Heart left ventricle (tissue), 16 donors: ENCODE measurements around the gene SKOR1. TPM values are rescaled to one million over a fixed set of nuclear protein-coding genes. Genes with fewer than 3 reads are reported as not detected.

ENCODE experiments used
- ATAC-seq, 4 donors: fragments of 200-7000 bp; cut with Tn5 transposase; one replicate each; pipeline ENCODE4 v1.9.1; 2020 to 2022; ENCODE audit warnings: moderate library complexity in 4 of 4, mild to moderate bottlenecking in 3 of 4, moderate number of reproducible peaks in 1 of 4
- DNase-seq, 5 donors: peaks; one replicate each; pipeline ENCODE4 v3.0.0-alpha.2; 2020
- H3K27ac ChIP-seq, 12 donors: fragments of 200-600 bp; sonication (generic) in 4 of 12; one replicate each; pipeline versions ENCODE4 v1.5.0 to v1.8.0; 2016 to 2022; ENCODE audit warnings: mild to moderate bottlenecking in 2 of 12
- H3K27me3 ChIP-seq, 9 donors: fragments of 200-600 bp; sonication (generic) in 2 of 9; one replicate each; pipeline versions ENCODE4 v1.5.1 to v1.8.0; 2016 to 2022; ENCODE audit warnings: mild to moderate bottlenecking in 3 of 9
- H3K36me3 ChIP-seq, 9 donors: fragments of 200-600 bp; sonication (generic) in 2 of 9; one replicate each; pipeline versions ENCODE4 v1.5.0 to v1.8.0; 2018 to 2022; ENCODE audit warnings: mild to moderate bottlenecking in 2 of 9
- H3K4me1 ChIP-seq, 12 donors: fragments of 200-600 bp; sonication (generic) in 4 of 12; one replicate each; pipeline versions ENCODE4 v1.5.0 to v1.8.0; 2016 to 2022; ENCODE audit warnings: mild to moderate bottlenecking in 3 of 12
- H3K4me3 ChIP-seq, 12 donors: fragments of 200-600 bp; sonication (generic) in 4 of 12; one replicate each; pipeline versions ENCODE4 v1.5.0 to v1.8.0; 2017 to 2022; ENCODE audit warnings: mild to moderate bottlenecking in 9 of 12, moderate library complexity in 4 of 12
- H3K9me3 ChIP-seq, 12 donors: fragments of 200-600 bp; sonication (generic) in 4 of 12; one replicate each; pipeline versions ENCODE4 v1.5.0 to v1.8.0; 2016 to 2022; ENCODE audit warnings: mild to moderate bottlenecking in 1 of 12
- CTCF ChIP-seq, 12 donors: fragments of 200-600 bp; sonication (generic) in 4 of 12; IDR thresholded peaks; one replicate each; pipeline versions ENCODE4 v1.5.0 to v1.8.0; 2018 to 2022; ENCODE audit warnings: antibody characterized with exemption in 12 of 12, mild to moderate bottlenecking in 5 of 12
- POLR2A ChIP-seq, 2 donors: fragments of 450-650 bp; IDR thresholded peaks; one replicate each; pipeline ENCODE4 v1.6.1; 2017; ENCODE audit warnings: antibody characterized with exemption in 2 of 2, mild to moderate bottlenecking in 2 of 2, moderate library complexity in 2 of 2
- WGBS, 4 donors: extraction: QIAGEN DNeasy Blood & Tissue Kit in 2 of 4; methylation state at CpG; one replicate each; pipeline versions ENCODE4 v1.1.5 to v1.1.7; 2013 to 2018; 5-methylcytosine and 5-hydroxymethylcytosine counted together
- intact Hi-C, 10 donors: fragments of 100-400 bp; cut with DNase I; formaldehyde crosslinking; loops; one replicate each; pipeline versions ENCODE4 v1.11.1 to v1.14.2; 2022
- polyA plus RNA-seq, 2 donors: library from polyadenylated mRNA; stranded (reverse); fragments of 200-250 nt; gene quantifications; one replicate each; pipeline ENCODE4 v1.2.3, GENCODE V29; 2013
- total RNA-seq, 9 donors: library from RNA; depleted of rRNA in 2 of 9; stranded (reverse); fragments of >200 nt in 2 of 9; fragmentation: NEBNext Ultra II Directional in 3 of 9; extraction: Animal tissue kit (Norgen Biotek cat#: 25700) in 3 of 9; gene quantifications; one replicate each; pipeline versions ENCODE4 v1.1.0 to v1.2.4, GENCODE V29; 2016 to 2023
- donor health status: ischemic (EF 13 %, LVEDD 7.1; RV severe dilation, severe dysfunction).
- donor health status: healthy with polysubstance abuse.
- donor health status: DM: no; HTN: yes; CAD: no.
- donor health status: DM: no; HTN: no; CAD: no.
- donor health status: ischemic (EF 25% LVEDD 6.9; RV normal size, moderate dysfunction).
- donor health status: ischemic (EF 25% LVEDD 5.7; RV mildly dilated, moderate dysfunction).
- donor health status: healthy.
- donor health status: DM: yes; HTN: yes; CAD: no.
- donor health status: ischemic (EF 35%, LVEDD 5.7; RV mildly dilated, moderate dysfunction).
- donor health status: nonischemic (EF 11% LVEDD 7.7; RV severe dilation, severe dysfunction).
- donor health status: DM: yes; HTN: yes; CAD: no.
- donor health status: PGD.
- donor health status: ischemic (EF 29% LVEDD 5.4; RV normal size, mild dysfunction).
- donor health status: nonischemic (EF 23%, LVEDD 6.1; RV moderate dilation, normal function).

The SKOR1 gene
- total and polyA plus RNA-seq, 11 donors: 0.07 to 0.27 (median 0.19) TPM; not detected in 2

GRCh38 chr15:67829647-67830504 is 4.6 kb downstream of the SKOR1 start:
- no peak for ATAC-seq
- WGBS, 4 donors: 7 to 23% (median 12%) methylated on average over 37 to 68 of the region's 68 CpGs
- H3K9me3 ChIP-seq: no peaks in the 10 kb centered on the region
- H3K27me3 ChIP-seq: peaks cover 86 to 100% (median 100%) of the 10 kb centered on the region in 9 donors
- TF ChIP-seq CTCF (IDR thresholded peaks at IDR 0.05) (no peak), POLR2A (IDR thresholded peaks at IDR 0.05) (no peak)
- H3K27ac ChIP-seq: no peak overlapping the region
- H3K4me3 ChIP-seq: no peak overlapping the region
- intact Hi-C loops: loop anchor here in 9 of 10 donors (10.0 kb wide), 4 partner anchors 285 to 885 kb away; partner anchors contain the start of genes MAP2K5 (in 2 of the 9) and C15orf61 (in 1 of the 9)
- H3K4me1 ChIP-seq: peaks cover 2 to 81% (median 55%) of the 10 kb centered on the region in 12 donors
- no peak for DNase-seq
- no peaks in the 10 kb centered on the region for H3K36me3 ChIP-seq

- Histone ChIP-seq H3K36me3 (no peaks in the 10 kb centered on the region), H3K4me1 (peaks cover 2 to 80% (median 59%) of the 10 kb centered on the region in 12 donors), H3K27ac (no peak overlapping the region), H3K4me3 (no peak overlapping the region), H3K27me3 (peaks cover 75 to 99% (median 97%) of the 10 kb centered on the region in 9 donors), H3K9me3 (no peaks in the 10 kb centered on the region)
- intact Hi-C loops: loop anchor here in 9 of 10 donors (10.0 kb wide), 4 partner anchors 287 to 887 kb away; partner anchors contain the start of genes MAP2K5 (in 2 of the 9) and C15orf61 (in 1 of the 9)
- no peak for TF ChIP-seq CTCF (IDR thresholded peaks at IDR 0.05)
- TF ChIP-seq POLR2A (IDR thresholded peaks at IDR 0.05): no peak
- DNase-seq (no peak), ATAC-seq (no peak)
Measured at GRCh38 chr15:67831363-67831762, 6.1 kb downstream of the SKOR1 start.

- 22 to 39% (median 25%) methylated on average over 9 of the region's 9 CpGs for WGBS, 4 donors
- Histone ChIP-seq H3K27me3 (peaks cover 68 to 92% (median 89%) of the 10 kb centered on the region in 9 donors), H3K9me3 (no peaks in the 10 kb centered on the region), H3K4me3 (no peak overlapping the region), H3K36me3 (no peaks in the 10 kb centered on the region), H3K27ac (no peak overlapping the region), H3K4me1 (peaks cover 2 to 73% (median 56%) of the 10 kb centered on the region in 12 donors)
- no peak for ATAC-seq
- TF ChIP-seq POLR2A (IDR thresholded peaks at IDR 0.05): no peak
- peak in 2 of 12 donors; percentile 14 to 26 for TF ChIP-seq CTCF (IDR thresholded peaks at IDR 0.05)
- DNase-seq: no peak
- intact Hi-C loops: loop anchor here in 9 of 10 donors (2.0 to 10.0 kb wide), 6 partner anchors 287 to 887 kb away; partner anchors contain the start of genes MAP2K5 (in 2 of the 9) and C15orf61 (in 1 of the 9)
Measured at GRCh38 chr15:67832031-67832551, 6.8 kb downstream of the SKOR1 start.
